Tibial nerve (tissue), 4 donors: Measurements from ENCODE around the gene OR10C1.

ENCODE experiments used
- EP300 ChIP-seq, 2 donors: sonication (generic); formaldehyde crosslinking; IDR thresholded peaks; one replicate each; pipeline ENCODE4 v1.6.1; 2017; ENCODE audit warnings: antibody characterized with exemption in 2 of 2, mild to moderate bottlenecking in 1 of 2
- POLR2A ChIP-seq, 2 donors: fragments of 450-650 bp; IDR thresholded peaks; one replicate each; pipeline ENCODE4 v1.6.1; 2017; ENCODE audit warnings: antibody characterized with exemption in 2 of 2, mild to moderate bottlenecking in 2 of 2, moderate library complexity in 2 of 2
- TF ChIP-seq, protein P1 (sequence below), 5 experiments: fragments of 200-600 bp in 3 of 5; fragments of 450-650 bp in 2 of 5; sonication (generic) in 3 of 5; IDR thresholded peaks; one replicate each; pipeline ENCODE4 v1.5.1; 2016 to 2019; ENCODE audit warnings: antibody characterized with exemption in 5 of 5, mild to moderate bottlenecking in 3 of 5, moderate library complexity in 2 of 5

DNA sequence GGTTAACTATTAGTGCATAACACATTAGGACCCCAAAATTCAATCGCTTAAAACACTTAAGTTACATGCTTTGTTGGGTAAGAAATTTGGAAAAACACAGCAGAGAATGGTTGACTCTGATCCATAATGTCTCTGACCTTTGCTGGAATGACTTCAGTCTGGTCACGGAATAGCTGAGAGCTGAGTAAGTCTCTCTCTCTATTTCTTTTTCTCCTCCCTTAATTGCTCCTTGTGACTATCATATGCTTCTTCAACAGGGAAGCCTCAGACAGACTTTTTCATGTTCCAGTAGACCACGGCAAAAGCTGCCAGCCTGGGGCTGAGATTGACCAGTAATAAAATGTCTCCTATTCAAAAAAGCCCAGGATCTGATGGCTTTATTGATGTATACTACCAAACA lies 19.6 kb upstream of the OR10C1 start:
- TF ChIP-seq POLR2A (IDR thresholded peaks at IDR 0.05), result no peak
- TF ChIP-seq, protein P1, sequence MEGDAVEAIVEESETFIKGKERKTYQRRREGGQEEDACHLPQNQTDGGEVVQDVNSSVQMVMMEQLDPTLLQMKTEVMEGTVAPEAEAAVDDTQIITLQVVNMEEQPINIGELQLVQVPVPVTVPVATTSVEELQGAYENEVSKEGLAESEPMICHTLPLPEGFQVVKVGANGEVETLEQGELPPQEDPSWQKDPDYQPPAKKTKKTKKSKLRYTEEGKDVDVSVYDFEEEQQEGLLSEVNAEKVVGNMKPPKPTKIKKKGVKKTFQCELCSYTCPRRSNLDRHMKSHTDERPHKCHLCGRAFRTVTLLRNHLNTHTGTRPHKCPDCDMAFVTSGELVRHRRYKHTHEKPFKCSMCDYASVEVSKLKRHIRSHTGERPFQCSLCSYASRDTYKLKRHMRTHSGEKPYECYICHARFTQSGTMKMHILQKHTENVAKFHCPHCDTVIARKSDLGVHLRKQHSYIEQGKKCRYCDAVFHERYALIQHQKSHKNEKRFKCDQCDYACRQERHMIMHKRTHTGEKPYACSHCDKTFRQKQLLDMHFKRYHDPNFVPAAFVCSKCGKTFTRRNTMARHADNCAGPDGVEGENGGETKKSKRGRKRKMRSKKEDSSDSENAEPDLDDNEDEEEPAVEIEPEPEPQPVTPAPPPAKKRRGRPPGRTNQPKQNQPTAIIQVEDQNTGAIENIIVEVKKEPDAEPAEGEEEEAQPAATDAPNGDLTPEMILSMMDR (IDR thresholded peaks at IDR 0.05), result no peak
- TF ChIP-seq EP300 (IDR thresholded peaks at IDR 0.05), result no peak
